ENCODE measurements around the gene EXOC3. TPM values are rescaled to one million over a fixed set of nuclear protein-coding genes. Genes with fewer than 3 reads are reported as not detected.
A peak's percentile ranks its signal among the peaks of the same experiment; 100 is the strongest.
"Not testable (repeated sequence)": the region's sequence is repeated elsewhere in the genome, so short reads cannot be mapped to it uniquely, and the experiment has no call there.

Gene EXOC3
- total RNA-seq, 1 donor from 2014 or later = 43.9 TPM

GRCh38 chr5:501831-502184 is 58.8 kb downstream of the EXOC3 start:
- no peak for DNase-seq (ENCODE audit: low spot score)
- no peaks in the 10 kb centered on the region for H3K36me3 Mint-ChIP-seq (ENCODE audit: low read depth, unreplicated experiment)
- H3K27me3 Mint-ChIP-seq (ENCODE audit: unreplicated experiment) = peaks cover 17% of the 10 kb centered on the region
- TF ChIP-seq CTCF (IDR thresholded peaks at IDR 0.05; ENCODE audit: unreplicated experiment) = no peak
- no peaks in the 10 kb centered on the region for H3K9me3 Mint-ChIP-seq (ENCODE audit: unreplicated experiment)
- H3K4me3 Mint-ChIP-seq (ENCODE audit: unreplicated experiment) = no peak overlapping the region
- peaks cover 14% of the 10 kb centered on the region for H3K4me1 Mint-ChIP-seq (ENCODE audit: unreplicated experiment)
- no peak overlapping the region for H3K27ac Mint-ChIP-seq (ENCODE audit: unreplicated experiment)

GRCh38 chr5:502325-503079 is 59.5 kb downstream of the EXOC3 start:
- Mint-ChIP-seq H3K4me3 (ENCODE audit: unreplicated experiment) (peak overlapping the region; percentile 42), H3K36me3 (ENCODE audit: low read depth, unreplicated experiment) (no peaks in the 10 kb centered on the region), H3K27me3 (ENCODE audit: unreplicated experiment) (peaks cover 13% of the 10 kb centered on the region), H3K27ac (ENCODE audit: unreplicated experiment) (peak overlapping the region; percentile 31), H3K4me1 (ENCODE audit: unreplicated experiment) (peaks cover 9% of the 10 kb centered on the region), H3K9me3 (ENCODE audit: unreplicated experiment) (no peaks in the 10 kb centered on the region)
- no peak for DNase-seq (ENCODE audit: low spot score)
- no peak for TF ChIP-seq CTCF (IDR thresholded peaks at IDR 0.05; ENCODE audit: unreplicated experiment)

GRCh38 chr5:504326-505154 is 61.6 kb downstream of the EXOC3 start:
- H3K4me3 Mint-ChIP-seq (ENCODE audit: unreplicated experiment) = no peak overlapping the region
- no peaks in the 10 kb centered on the region for H3K9me3 Mint-ChIP-seq (ENCODE audit: unreplicated experiment)
- no peak for DNase-seq (ENCODE audit: low spot score)
- peaks cover 14% of the 10 kb centered on the region for H3K27me3 Mint-ChIP-seq (ENCODE audit: unreplicated experiment)
- TF ChIP-seq CTCF (IDR thresholded peaks at IDR 0.05; ENCODE audit: unreplicated experiment) = no peak
- no peaks in the 10 kb centered on the region for H3K36me3 Mint-ChIP-seq (ENCODE audit: low read depth, unreplicated experiment)
- peaks cover 3% of the 10 kb centered on the region for H3K4me1 Mint-ChIP-seq (ENCODE audit: unreplicated experiment)
- H3K27ac Mint-ChIP-seq (ENCODE audit: unreplicated experiment) = no peak overlapping the region

- no peak for TF ChIP-seq CTCF (IDR thresholded peaks at IDR 0.05; ENCODE audit: unreplicated experiment)
- Mint-ChIP-seq H3K4me3 (ENCODE audit: unreplicated experiment) (no peak overlapping the region), H3K27me3 (ENCODE audit: unreplicated experiment) (peaks cover 11% of the 10 kb centered on the region), H3K27ac (ENCODE audit: unreplicated experiment) (no peak overlapping the region), H3K36me3 (ENCODE audit: low read depth, unreplicated experiment) (no peaks in the 10 kb centered on the region), H3K4me1 (ENCODE audit: unreplicated experiment) (peaks cover 3% of the 10 kb centered on the region), H3K9me3 (ENCODE audit: unreplicated experiment) (no peaks in the 10 kb centered on the region)
- no peak for DNase-seq (ENCODE audit: low spot score)
These were observed 63.1 kb downstream of the EXOC3 start for GRCh38 chr5:505951-506525.

GRCh38 chr5:507986-508575 is 65.1 kb downstream of the EXOC3 start:
- peaks cover 17% of the 10 kb centered on the region for H3K27me3 Mint-ChIP-seq (ENCODE audit: unreplicated experiment)
- H3K36me3 Mint-ChIP-seq (ENCODE audit: low read depth, unreplicated experiment); H3K4me1 Mint-ChIP-seq (ENCODE audit: unreplicated experiment); DNase-seq (ENCODE audit: low spot score); H3K27ac Mint-ChIP-seq (ENCODE audit: unreplicated experiment); H3K4me3 Mint-ChIP-seq (ENCODE audit: unreplicated experiment); H3K9me3 Mint-ChIP-seq (ENCODE audit: unreplicated experiment): not testable (repeated sequence)

All from endothelial cell (in vitro differentiated cells).